Natural killer cell (primary cell): ENCODE measurements around the gene TCERG1L. TPM values are rescaled to one million over a fixed set of nuclear protein-coding genes. Genes with fewer than 3 reads are reported as not detected.

Experiments used
- ATAC-seq, 3 donors: fragments of 150-1000 bp in 2 of 3; fragments of 200-7000 bp in 1 of 3; cut with Tn5 transposase; 1 replicate in 1 of 3; 2 replicates in 2 of 3; pipeline ENCODE4 v1.10.0; 2021; ENCODE audit warnings: mild to moderate bottlenecking in 2 of 3, moderate library complexity in 2 of 3
- DNase-seq, 2 donors: peaks; one replicate each; pipeline versions ENCODE4 v3.0.0 to v3.0.0-alpha.2; 2013 to 2021; ENCODE audit warnings: mixed read lengths in 1 of 2
- H3K27ac ChIP-seq: one replicate; pipeline ENCODE4 v1.5.1; 2013; ENCODE audit warnings: mild to moderate bottlenecking, low read length
- H3K27me3 ChIP-seq: one replicate; pipeline ENCODE4 v1.6.1; 2013; ENCODE audit warnings: low read length; ENCODE audit not compliant: control insufficient read depth, insufficient read depth
- H3K36me3 ChIP-seq: one replicate; pipeline ENCODE4 v1.6.1; 2013; ENCODE audit warnings: low read length; ENCODE audit not compliant: control insufficient read depth, insufficient read depth
- H3K4me1 ChIP-seq: one replicate; pipeline ENCODE4 v1.6.1; 2013; ENCODE audit warnings: low read length; ENCODE audit not compliant: control insufficient read depth, insufficient read depth
- H3K4me3 ChIP-seq: one replicate; pipeline ENCODE4 v1.5.1; 2013; ENCODE audit warnings: low read length
- H3K9me3 ChIP-seq: one replicate; pipeline ENCODE4 v1.6.1; 2013; ENCODE audit warnings: low read length; ENCODE audit not compliant: control insufficient read depth, insufficient read depth
- H3K27ac Mint-ChIP-seq, 2 donors: one replicate each; pipeline ENCODE4 v1.8.0; 2022; ENCODE audit warnings: mild to moderate bottlenecking in 2 of 2, mixed read lengths in 2 of 2, moderate library complexity in 1 of 2
- H3K27me3 Mint-ChIP-seq, 2 donors: one replicate each; pipeline ENCODE4 v1.8.0; 2022; ENCODE audit warnings: low read depth in 2 of 2, mixed read lengths in 2 of 2
- H3K36me3 Mint-ChIP-seq: one replicate; pipeline ENCODE4 v1.8.0; 2022; ENCODE audit warnings: mixed read lengths
- H3K4me1 Mint-ChIP-seq, 2 donors: one replicate each; pipeline ENCODE4 v1.8.0; 2022; ENCODE audit warnings: mixed read lengths in 2 of 2
- H3K4me3 Mint-ChIP-seq: one replicate; pipeline ENCODE4 v1.8.0; 2022; ENCODE audit warnings: mild to moderate bottlenecking, moderate library complexity, mixed read lengths
- H3K9me3 Mint-ChIP-seq, 2 donors: one replicate each; pipeline ENCODE4 v1.8.0; 2022; ENCODE audit warnings: mixed read lengths in 2 of 2
- CTCF ChIP-seq: fragments of 200-600 bp; IDR thresholded peaks from one replicate; pipeline ENCODE4 v1.8.0; 2022; ENCODE audit warnings: antibody characterized with exemption
- whole genome bisulfite sequencing: methylation state at CpG from one replicate; pipeline ENCODE4 v1.1.7; 2013; ENCODE audit warnings: missing lambda C conversion rate; ENCODE audit not compliant: insufficient coverage; 5-methylcytosine and 5-hydroxymethylcytosine counted together
- intact Hi-C: fragments of 100-400 bp; cut with micrococcal nuclease; formaldehyde crosslinking; loops from one replicate; pipeline ENCODE4 v1.14.2; 2022
- total RNA-seq, 4 donors: library from RNA; stranded (reverse); fragments of 120-200 nt in 1 of 4; gene quantifications; one replicate each; pipeline versions ENCODE4 v1.2.3 to v1.2.4, GENCODE V29; 2013 to 2022

Gene TCERG1L
- total RNA-seq, 3 donors from 2014 or later (not counting 1 experiment from before 2014, with no cell fraction given) = 0.48 TPM; not detected in 2

GRCh38 chr10:131175891-131176290 is 135.6 kb downstream of the TCERG1L start:
- Mint-ChIP-seq H3K27ac (no peak overlapping the region), H3K4me1 (no peaks in the 10 kb centered on the region), H3K27me3 (no peaks in the 10 kb centered on the region), H3K4me3 (no peak overlapping the region), H3K36me3 (no peaks in the 10 kb centered on the region), H3K9me3 (peaks cover 2 to 3% of the 10 kb centered on the region in 2 donors)
- 95% methylated on average over 13 of the region's 13 CpGs for WGBS
- ATAC-seq (no peak), DNase-seq (no peak)
- Histone ChIP-seq H3K4me3 (no peak overlapping the region), H3K27ac (no peak overlapping the region), H3K9me3 (no peaks in the 10 kb centered on the region), H3K27me3 (no peaks in the 10 kb centered on the region), H3K4me1 (no peaks in the 10 kb centered on the region), H3K36me3 (no peaks in the 10 kb centered on the region)
- intact Hi-C loops = no loop called here
- no peak for TF ChIP-seq CTCF

GRCh38 chr10:131174651-131175540 is 136.6 kb downstream of the TCERG1L start:
- intact Hi-C loops = no loop called here
- no peaks in the 10 kb centered on the region for H3K4me1 Mint-ChIP-seq
- WGBS = 79% methylated on average over 15 of the region's 15 CpGs

GRCh38 chr10:131174211-131174565 is 137.3 kb downstream of the TCERG1L start:
- no peaks in the 10 kb centered on the region for H3K27me3 ChIP-seq
- H3K4me3 ChIP-seq = no peak overlapping the region
- no peaks in the 10 kb centered on the region for H3K4me1 ChIP-seq
- H3K9me3 ChIP-seq = no peaks in the 10 kb centered on the region
- Mint-ChIP-seq H3K4me1 (no peaks in the 10 kb centered on the region), H3K4me3 (no peak overlapping the region), H3K9me3 (peaks cover 2 to 3% of the 10 kb centered on the region in 2 donors), H3K36me3 (no peaks in the 10 kb centered on the region), H3K27ac (no peak overlapping the region), H3K27me3 (no peaks in the 10 kb centered on the region)
- WGBS = 67% methylated on average over 13 of the region's 13 CpGs
- no peaks in the 10 kb centered on the region for H3K36me3 ChIP-seq
- no peak overlapping the region for H3K27ac ChIP-seq
- ATAC-seq = no peak
- TF ChIP-seq CTCF = no peak
- no peak for DNase-seq
- intact Hi-C loops = no loop called here

More at GRCh38 chr10:131174651-131175540, 136.6 kb downstream of the TCERG1L start:
- H3K36me3 ChIP-seq = no peaks in the 10 kb centered on the region
- Mint-ChIP-seq H3K4me3 (no peak overlapping the region), H3K27me3 (no peaks in the 10 kb centered on the region), H3K36me3 (no peaks in the 10 kb centered on the region), H3K9me3 (peaks cover 2 to 3% of the 10 kb centered on the region in 2 donors), H3K27ac (peak overlapping the region in 1 of 2 donors; percentile 43)
- H3K27me3 ChIP-seq = no peaks in the 10 kb centered on the region
- no peak overlapping the region for H3K27ac ChIP-seq
- no peak for TF ChIP-seq CTCF
- DNase-seq (no peak), ATAC-seq (no peak)
- H3K4me1 ChIP-seq = no peaks in the 10 kb centered on the region
- H3K9me3 ChIP-seq = no peaks in the 10 kb centered on the region
- no peak overlapping the region for H3K4me3 ChIP-seq
